GM18520 (cell line): Measurements from ENCODE around the gene TBCCD1.
A peak's percentile ranks its signal among the peaks of the same experiment; 100 is the strongest.
"Not testable (repeated sequence)": the region's sequence is repeated elsewhere in the genome, so short reads cannot be mapped to it uniquely, and the experiment has no call there.

Source experiments
- ATAC-seq: cut with Tn5 transposase; IDR thresholded peaks from one replicate; pipeline ENCODE4 v1.9.1; 2021; ENCODE audit not compliant: unreplicated experiment

TBCCD1 gene

DNA sequence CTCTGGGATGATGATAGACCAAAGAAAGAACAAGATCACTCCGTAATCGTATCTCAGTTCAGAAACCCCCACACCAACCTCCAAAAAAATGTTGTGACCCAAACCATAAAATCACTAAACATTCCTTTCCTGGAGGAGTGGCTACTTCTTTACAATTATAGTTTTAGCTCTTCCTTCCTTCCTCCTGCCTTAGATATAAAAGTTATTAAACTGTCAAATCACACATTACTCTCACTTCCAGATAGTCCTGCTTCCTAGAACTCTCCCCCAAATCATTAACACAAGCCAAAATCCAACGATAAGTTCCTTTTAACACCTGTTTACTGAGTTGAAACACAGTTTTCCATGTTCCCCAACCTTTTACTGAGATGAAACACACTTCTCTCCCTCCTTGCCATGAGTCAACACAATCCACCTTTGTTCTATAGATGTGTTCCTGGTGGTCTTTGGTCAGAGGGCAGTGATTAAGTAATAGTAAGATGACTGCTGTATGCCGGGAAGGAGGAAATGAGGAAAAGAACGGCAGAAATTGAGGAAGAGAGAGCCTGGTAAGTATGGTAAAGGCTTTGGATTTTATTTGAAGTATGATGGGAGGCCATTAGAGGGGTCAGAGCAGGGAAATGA, 14.6 kb downstream of the TBCCD1 start:
- ATAC-seq, result no peak

DNA sequence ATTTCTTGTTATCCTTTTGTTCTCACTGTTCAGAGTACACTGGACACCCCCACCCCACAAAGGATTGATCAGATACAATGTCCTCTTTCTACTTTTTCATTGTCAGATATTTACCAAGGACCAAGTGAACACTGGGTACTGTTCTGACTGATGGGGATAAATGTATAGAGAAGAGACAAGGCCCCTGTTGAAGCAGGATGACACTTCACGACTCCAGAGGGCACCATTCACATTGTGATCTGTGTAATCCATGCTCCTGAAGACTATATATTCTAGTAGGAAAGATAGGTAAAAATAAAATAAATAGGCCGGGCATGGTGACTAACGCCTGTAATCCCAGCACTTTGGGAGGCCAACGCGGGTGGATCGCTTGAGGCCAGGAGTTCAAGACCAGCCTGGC, 15.8 kb downstream of the TBCCD1 start:
- ATAC-seq, result no peak

DNA sequence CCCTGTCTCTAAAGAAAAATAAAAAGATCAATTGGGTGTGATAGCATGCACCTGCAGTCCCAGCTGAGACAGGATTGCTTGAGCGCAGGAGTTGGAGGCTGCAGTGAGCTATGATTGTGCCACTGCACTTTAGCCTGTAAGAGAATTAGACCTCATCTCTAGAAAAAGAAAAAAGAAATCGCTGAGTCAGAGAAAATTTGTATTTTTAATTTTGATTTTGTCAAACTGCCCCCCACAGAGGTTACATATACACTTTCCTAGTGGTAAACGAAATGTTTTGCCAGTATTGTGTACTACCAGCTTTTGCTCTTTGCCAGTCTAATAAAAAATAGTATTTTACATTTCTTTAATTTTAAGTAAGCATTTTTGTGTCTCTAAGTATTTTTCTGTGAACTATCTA, 17.6 kb downstream of the TBCCD1 start:
- no peak for ATAC-seq

DNA sequence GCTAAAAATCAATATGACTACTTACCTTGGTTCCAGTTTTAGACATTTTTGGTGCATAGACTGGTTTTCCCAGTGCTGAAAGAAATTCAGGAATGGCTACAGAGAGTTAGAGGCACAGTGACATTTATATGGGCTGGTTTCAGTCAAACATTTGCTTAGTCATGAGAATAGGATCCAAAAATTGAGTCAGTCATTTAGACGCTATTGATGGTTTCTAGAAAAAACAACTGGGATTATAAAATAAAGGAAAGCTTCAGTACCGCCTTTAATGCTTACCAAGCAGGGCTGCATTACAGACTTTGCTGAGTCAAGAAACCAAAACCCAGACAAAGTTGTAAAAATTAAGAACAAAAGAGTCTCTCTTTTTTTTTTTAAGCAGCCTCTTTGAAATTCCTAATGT, 22.9 kb downstream of the TBCCD1 start, which contains the start of gene CRYGS:
Gene CRYGS, minus strand, starts transcription at position 100 of the 400 bp plus-strand sequence. Its CDS starts 54 bp downstream, at position 46.
- ATAC-seq, result no peak

DNA sequence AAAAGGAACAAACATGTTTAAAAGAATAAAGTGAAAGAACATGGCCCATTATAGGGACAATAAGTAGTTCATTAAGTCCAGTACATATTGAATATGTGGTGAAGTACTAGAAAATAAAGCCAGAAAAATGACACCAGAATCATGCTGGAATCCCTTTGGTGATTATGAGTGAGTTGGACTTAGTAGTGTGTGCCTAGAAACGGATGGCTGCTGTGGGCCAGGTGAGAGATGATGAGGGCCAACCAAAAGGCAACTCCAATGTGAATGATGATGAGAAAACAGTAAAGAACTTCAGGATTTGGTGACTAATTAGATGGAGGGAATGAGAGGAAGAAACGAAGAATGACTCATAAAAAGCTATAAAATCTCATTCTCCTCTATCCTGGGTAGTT, 26.3 kb downstream of the TBCCD1 start:
- no peak for ATAC-seq

DNA sequence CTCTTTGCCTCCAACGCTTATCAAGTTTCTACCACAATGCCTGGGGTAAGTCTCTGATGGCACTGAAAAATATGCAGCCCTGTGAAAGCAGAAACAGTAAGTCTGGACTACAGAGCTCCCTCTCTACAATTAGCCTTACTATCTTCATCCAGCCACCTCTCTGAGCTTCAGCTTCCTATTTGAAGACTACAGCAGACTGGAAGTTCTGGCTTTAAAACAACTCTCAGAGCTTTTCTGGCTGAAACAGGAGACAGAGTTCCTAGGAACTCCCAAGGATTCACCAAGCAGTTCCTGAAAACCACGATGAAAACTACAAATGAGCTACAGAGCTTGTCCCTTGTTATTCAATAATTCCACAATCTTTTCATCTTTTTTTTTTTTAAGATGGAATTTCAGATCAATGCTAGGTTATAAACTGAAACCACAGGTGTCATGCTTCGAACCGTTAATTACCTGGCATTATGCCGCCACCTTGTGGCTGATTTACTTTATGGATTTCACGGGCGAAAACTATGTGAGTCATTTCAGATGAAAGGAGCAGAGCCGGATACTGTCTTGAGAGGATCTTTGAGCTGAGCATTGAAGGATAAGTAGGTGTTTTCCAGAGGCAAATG, 26.8 kb downstream of the TBCCD1 start:
- ATAC-seq, result peak; percentile 39

DNA sequence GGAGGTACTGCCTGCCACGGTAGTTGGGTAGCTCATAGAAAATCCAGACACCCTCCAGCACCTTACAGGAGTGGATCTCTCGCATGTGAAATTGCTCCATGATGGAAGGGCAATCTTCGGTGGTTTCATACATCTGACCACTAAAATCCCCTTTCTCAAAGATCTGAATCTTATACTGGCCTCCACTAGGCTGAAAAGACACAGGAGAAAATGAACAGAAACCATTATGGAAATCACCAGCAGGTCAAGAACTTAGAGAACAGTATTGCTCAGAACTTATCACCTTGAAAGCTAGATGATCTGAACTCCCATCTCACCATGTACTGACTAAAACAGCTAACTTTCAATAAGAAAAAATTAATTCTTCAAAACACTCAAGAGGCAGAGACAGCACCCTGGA, 28.4 kb downstream of the TBCCD1 start:
- peak; percentile 30 for ATAC-seq

DNA sequence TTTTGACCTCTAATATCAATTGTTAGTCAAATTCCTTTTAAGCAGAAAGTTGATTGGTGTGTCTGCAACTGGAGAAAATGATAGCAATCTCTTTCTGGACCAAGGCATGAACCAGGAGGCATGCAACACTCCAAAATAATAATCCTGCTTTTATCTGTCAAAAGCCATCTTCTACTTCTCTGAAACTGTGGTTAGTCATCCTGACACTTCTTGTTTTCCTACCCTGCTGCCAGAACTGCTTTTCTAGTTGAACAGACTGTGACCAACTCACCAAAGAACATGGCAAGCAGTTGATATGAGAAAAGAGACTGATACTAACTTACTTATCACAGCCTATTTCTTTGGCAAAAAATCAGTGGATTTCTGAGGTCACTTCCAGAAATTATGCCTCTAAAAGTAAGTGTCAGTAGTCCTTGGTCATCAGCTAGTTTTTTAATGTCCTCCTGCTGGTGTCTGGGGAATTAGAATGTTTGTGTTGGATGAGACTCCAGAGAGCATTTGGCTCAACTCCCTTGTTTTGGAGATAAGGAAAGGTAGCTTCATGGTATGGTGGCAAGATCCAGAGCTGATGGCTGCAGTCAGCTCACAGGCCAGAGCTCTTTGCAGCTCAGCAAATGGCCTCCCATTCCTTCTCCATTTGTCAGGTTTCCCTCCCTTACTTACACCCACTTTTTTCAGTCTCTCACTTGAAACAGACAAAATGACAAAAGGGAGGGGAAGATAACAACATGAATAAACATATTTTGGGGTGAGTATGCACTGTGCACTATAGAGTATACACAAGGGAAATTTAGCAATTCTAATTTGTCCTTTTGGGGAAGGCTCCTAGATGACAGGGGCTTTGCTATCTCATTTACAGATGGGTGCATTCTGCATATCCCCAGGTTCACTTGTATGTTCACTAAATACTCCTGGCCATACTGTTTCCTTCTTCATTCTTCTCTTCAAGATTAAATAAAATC, 30.0 kb downstream of the TBCCD1 start:
- ATAC-seq, result no peak

DNA sequence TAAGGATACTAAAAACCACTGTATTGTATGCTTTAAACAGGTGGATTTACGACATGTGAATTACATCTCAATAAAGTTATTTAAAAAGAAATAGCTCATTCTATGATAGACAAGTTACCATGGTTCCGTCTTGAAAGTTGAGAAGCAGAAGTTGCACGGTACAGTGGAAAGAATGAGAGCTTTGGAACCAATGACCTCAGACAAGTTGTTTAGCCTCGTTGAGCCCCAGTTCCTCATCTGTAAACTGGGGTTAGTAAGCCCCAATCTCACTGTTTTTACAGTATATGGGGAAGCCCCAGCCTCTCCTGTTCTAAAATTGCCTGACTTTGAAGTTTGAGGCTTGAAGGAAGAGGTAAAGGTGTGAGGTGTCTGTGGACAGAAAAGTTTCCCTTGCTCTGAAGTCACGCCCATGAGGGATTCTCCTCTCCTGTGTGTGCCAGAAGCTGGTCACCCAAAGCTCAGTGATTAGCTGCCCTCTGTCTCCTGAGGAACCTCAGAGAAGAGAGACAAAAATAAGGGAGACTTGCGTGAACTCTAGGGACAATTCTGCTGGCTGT, 32.9 kb downstream of the TBCCD1 start:
- peak; percentile 71 for ATAC-seq

DNA sequence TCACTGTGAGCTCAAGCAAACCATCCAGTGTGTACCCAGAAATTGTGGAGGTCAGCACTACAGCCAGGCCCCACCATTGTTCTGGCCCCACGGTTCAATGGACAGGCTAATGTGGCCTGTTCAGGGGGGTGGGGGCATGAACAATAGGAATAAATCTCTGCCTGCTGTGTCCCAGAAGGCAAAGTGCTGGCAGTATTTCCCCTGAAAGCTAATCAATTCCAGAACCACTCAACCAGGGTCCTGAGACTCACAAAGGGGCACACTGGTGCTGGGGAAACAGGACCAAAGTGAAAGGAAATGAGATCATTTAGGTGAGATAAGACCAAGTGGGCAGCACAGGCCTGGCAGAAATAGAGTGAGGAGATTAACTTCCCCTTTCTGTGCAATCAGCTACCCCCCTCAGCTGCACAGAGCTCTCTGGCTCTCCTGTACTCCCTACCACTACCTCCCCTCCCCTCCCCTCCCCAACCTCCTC, 34.5 kb downstream of the TBCCD1 start:
- peak; percentile 32 for ATAC-seq

DNA sequence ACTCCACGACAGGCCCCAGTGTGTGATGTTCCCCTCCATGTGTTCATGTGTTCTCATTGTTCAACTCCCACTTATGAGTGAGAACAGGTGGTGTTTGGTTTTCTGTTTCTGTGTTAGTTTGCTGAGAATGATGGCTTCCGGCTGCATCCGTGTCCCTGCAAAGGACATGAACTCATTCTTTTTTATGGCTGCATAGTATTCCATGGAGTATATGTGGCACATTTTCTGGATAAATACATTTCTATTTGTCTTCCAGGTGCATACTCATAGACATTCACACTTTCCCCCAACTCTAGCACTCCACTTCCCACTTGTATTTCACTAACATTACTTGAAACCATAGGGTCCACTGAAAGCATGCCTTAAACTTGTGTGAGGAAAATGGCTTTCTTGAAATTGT, 35.4 kb downstream of the TBCCD1 start:
- ATAC-seq, result not testable (repeated sequence)

DNA sequence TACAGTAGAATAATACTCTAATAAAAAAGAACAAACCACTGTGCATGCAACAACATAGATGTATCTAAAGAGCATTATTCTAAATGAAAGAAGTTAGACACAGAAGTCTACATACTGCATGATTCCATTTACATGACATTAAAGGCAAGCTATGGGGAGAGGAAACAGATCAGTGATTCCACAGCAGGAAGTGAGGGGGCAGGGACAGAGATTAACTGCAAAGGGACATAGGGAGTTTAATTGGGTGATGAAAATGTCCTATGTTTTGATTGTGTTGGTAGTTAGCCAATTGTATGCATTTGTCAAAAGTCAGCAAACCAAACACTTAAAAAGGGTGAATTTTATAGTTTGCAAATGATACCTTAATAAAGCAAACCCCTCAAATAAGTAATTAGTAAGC, 36.7 kb downstream of the TBCCD1 start:
- ATAC-seq, result no peak

DNA sequence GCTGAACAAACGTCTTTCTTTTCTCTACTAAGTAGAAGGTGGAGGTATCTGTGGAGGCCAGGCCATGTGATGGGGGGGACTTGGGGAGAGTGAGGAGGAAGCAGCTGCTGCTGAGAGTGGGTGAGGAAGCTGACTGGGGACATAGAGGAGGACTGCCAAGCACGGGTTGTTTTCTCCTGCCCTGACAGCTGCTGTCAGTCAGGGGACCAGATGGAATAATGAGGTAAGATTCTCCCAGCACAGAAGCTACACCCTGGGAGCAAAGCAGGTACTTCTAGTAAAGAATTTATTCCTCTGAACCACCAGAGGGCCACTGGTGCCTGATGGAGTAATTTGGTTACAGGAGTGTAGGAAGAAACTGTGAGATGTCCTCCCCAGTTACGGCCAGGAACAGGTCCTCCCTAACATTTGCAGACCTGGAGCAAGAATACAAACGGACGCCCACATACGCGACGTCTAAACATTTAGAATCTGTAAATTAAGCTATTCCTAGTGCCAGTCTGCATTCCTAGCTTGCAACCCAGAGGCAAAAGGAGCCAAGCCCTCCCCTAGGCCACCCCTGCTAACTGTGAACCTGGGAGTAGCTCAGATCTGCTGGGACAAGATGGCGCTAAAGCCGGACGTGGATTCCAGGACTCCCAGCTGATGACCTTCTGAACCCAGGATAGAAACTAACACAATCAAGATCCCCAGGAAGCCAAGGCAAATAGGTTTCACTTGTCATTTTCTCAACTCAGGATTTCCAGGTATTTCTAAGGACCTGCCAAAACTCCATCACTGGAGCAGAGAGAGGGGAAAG, 37.7 kb downstream of the TBCCD1 start:
- no peak for ATAC-seq

DNA sequence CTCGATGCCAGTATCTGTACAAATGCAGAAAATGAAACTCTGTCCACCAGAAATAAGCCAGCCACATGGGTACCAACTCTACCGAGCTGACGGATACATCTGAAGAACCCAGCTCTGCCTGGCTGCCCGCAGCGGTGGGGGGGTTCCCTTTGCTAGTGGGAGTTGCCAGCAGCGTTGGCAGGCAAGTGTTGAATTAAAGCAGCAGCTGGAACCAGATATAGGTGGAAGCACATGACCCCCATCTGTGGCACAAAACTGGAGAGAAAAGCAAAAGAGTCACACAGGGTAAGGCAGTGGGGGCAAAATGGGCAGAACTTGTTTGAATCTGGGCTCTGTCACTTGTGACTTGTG, 40.9 kb downstream of the TBCCD1 start:
- peak; percentile 32 for ATAC-seq

DNA sequence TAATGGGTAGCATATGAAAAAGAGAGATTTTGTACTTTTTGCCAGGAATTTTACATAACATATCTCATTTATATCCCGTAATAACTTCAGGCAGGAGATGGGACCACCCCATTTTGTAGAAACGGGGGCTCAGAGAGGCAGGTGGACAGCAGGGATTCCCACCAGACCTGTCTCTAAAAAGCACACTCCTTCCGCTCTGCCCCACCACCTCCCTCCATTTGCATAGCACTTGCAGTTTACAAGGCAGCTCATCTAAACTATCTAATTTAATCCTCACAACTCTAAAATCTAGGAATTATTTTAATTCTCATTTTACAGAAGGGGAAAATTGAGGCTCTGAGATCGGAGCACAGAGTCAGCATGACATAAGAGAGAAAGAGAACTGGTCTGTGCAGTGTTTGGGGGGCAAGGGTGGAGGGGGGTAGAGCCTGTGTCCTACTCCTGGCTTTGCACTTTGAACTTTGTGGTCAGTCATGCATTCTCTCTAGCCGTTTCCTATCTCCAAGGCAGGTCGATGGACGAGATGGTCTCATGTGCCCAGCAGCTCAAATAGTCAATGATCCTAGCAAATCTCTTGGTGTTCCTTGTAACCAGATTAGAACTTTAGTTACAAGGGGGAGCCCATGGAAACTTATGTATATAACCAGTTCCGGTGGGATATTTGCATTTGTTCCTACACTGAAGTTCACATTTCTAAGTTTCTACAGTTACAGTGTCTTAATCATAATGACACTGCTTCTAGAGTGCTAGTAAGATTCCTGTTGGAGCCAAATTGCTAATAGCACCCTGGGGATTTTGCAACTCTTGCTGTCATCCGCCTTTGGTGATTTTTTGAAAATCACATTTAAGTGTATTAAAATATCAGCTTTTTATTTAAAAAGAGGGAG, 41.5 kb downstream of the TBCCD1 start:
- ATAC-seq, result peak; percentile 18

DNA sequence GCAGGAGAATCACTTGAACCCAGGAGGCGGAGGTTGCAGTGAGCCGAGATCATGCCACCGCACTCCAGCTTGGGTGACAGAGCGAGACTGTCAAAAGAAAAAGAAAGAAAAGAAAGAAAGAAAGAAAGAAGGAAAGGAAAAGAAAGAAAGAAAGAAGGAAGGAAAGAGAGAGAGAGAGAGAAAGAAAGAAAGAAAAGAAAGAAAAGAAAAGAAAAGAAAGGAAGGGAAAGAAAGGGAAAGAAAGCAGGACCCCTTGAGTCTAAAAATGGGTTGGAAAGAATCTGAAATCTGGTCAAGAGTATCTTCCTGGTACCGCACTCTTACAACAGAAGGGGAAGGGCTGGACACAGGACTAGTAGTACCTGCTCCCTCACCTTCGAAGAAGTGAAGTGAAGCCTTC, 42.5 kb downstream of the TBCCD1 start:
- ATAC-seq, result no peak

DNA sequence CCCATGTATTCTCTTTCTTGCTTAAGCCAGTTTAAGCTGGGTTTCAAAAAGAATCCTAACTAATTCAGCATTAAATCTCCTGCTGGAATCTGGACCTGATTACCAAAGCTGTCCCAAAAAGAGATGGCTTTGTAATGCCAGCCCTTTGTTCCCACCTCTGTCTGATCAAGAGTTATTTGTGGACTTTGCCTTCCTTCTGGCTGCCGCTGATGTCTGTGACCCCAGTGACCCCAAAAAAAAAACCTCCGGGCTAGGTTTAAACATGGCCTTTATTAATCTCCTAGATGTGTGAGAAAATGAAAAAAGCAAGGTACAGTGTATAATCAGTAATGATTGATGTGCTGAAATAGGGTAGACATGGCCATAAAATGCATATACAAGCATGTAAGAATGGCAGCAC, 43.7 kb downstream of the TBCCD1 start:
- no peak for ATAC-seq

DNA sequence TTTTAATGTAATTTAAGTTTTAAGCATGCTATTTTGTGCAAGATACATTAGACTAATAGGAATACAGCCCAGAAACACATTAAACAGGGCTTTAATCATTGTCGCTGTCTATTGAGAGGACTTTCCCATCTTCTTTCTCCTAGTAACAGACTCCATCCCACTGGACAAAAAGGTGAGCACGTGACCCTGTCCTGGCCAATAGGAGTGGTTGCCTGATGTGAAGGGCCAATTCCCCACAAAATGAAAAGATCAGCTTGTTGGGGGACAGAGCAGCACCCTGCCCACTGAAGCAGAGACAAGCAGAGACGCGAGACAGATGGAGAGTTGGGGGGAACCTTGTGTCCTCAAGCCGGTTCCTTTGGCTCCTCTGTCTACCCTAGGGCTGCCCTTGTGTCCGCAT, 44.1 kb downstream of the TBCCD1 start:
- no peak for ATAC-seq

DNA sequence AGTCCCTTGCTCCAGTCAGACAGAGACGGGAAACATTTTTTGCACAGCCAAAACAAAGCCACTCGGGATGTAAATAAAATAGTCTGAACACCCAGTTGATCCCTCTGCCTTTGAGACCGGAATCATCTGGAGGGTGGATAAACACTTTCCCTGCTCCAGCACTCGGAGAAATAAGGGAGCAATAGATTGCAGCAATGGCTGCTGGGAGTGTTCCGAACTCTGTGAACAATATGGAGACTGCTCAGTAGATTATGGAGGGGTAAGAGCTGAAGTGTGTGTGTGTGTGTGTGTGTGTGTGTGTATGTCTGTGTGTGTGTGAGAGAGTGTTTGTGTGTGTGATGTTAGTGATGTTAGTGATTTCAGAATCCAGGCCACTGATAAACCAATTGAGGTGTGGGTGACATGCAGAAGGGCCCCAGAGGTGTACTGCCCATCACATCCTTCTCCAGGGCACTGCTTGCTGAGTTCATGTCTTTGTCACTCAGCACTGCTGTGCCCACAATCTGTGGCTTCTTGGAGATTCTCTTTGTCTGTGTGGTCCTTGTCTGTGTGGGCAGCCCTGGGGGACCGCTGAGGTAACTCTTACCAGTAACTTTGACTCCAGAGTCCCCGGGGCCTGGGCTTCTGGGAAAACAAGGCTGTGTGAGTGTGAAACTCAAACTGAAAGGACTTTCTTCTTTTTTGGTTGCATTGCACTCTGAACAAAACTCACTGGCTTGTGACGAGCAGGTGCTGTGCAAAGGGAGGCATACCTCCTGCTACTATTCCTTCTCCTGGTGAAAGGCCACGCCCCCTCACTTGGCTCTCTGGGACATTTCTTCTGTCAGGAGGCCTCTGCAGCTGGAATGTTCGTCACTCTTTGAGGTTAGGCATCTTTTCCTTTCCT, 45.9 kb downstream of the TBCCD1 start:
- peak; percentile 29 for ATAC-seq
